Subcutaneous adipose tissue (tissue), 4 donors: ENCODE data around the gene TMEM51. TPM values are rescaled to one million over a fixed set of nuclear protein-coding genes. Genes with fewer than 3 reads are reported as not detected.

Source experiments
- CTCF ChIP-seq: fragments of 450-650 bp; IDR thresholded peaks from one replicate; pipeline ENCODE4 v1.5.1; 2016; ENCODE audit warnings: low read depth, mild to moderate bottlenecking, control low read depth, antibody characterized with exemption, moderate library complexity
- total RNA-seq, 4 donors: library from RNA; depleted of rRNA; stranded (reverse); fragments of >200 nt; gene quantifications; one replicate each; pipeline ENCODE4 v1.1.0, GENCODE V29; 2016

Gene TMEM51
- total RNA-seq, 4 donors from 2014 or later, result 0.94 to 8.5 (median 1.1) TPM

- no peak for TF ChIP-seq CTCF
Measured at GRCh38 chr1:15176120-15176519, 22.6 kb downstream of the TMEM51 start.

GRCh38 chr1:15176898-15177665 lies 23.5 kb downstream of the TMEM51 start:
- TF ChIP-seq CTCF, result no peak

GRCh38 chr1:15177710-15178166 lies 24.2 kb downstream of the TMEM51 start:
- no peak for TF ChIP-seq CTCF

- no peak for TF ChIP-seq CTCF
Measured at GRCh38 chr1:15178571-15179484, 25.3 kb downstream of the TMEM51 start.

GRCh38 chr1:15179485-15179883 lies 25.9 kb downstream of the TMEM51 start:
- no peak for TF ChIP-seq CTCF

- TF ChIP-seq CTCF, result no peak
Measured at GRCh38 chr1:15180189-15180588, 26.6 kb downstream of the TMEM51 start.

- TF ChIP-seq CTCF, result no peak
Measured at GRCh38 chr1:15180945-15181523, 27.5 kb downstream of the TMEM51 start.
